Measurements from ENCODE around the gene RHOC.

The RHOC gene

GRCh38 chr1:112743174-112744008, 36.5 kb upstream of the RHOC start:
- Histone ChIP-seq H3K36me3 (ENCODE audit: control insufficient read depth in 1 of 2, insufficient read depth in 2 of 2, low read length in 2 of 2) (no peaks in the 10 kb centered on the region), H3K14ac (ENCODE audit: low read length) (no peak overlapping the region), H2AK5ac (ENCODE audit: low read length) (no peak overlapping the region), H2BK120ac (ENCODE audit: insufficient read depth, low read length, poor library complexity) (no peak overlapping the region), H3K4me2 (ENCODE audit: low read length) (peak overlapping the region; percentile 75), H3K4ac (ENCODE audit: low read depth, low read length) (no peak overlapping the region), H2BK5ac (ENCODE audit: low read depth, low read length, poor library complexity) (no peak overlapping the region), H3K27me3 (ENCODE audit: insufficient read depth, low read length) (peaks cover 7% of the 10 kb centered on the region), H4K8ac (ENCODE audit: low read depth, low read length) (no peak overlapping the region), H4K12ac (ENCODE audit: low read depth, low read length) (no peak overlapping the region), H3K9me3 (ENCODE audit: insufficient read depth, low read depth, low read length) (peaks cover 1% of the 10 kb centered on the region), H3K27ac (ENCODE audit: low read depth, low read length) (no peak overlapping the region), H3K4me1 (ENCODE audit: control insufficient read depth in 1 of 2, insufficient read depth in 2 of 2, low read length in 2 of 2) (peaks cover 5 to 7% of the 10 kb centered on the region in 2 experiments), H3K9ac (ENCODE audit: low read length) (no peak overlapping the region), H3K79me2 (ENCODE audit: control insufficient read depth, insufficient read depth, low read length, poor library complexity) (no peaks in the 10 kb centered on the region), H2BK12ac (ENCODE audit: low read length) (no peak overlapping the region), H3K79me1 (ENCODE audit: low read length) (no peaks in the 10 kb centered on the region), H4K91ac (ENCODE audit: low read depth, low read length) (no peak overlapping the region), H3K18ac (ENCODE audit: low read length) (no peak overlapping the region), H3K23ac (ENCODE audit: low read length) (no peak overlapping the region), H3K4me3 (ENCODE audit: low read depth, low read length) (peak overlapping the region; percentile 25), H2AFZ (ENCODE audit: insufficient read depth, low read length, poor library complexity) (no peak overlapping the region)
- no CpG with 5 or more reads among the region's 54 CpGs for WGBS (ENCODE audit: extremely low coverage, insufficient coverage, insufficient read length)
- no peak for DNase-seq

GRCh38 chr1:112737573-112737972, 30.6 kb upstream of the RHOC start:
- no peaks in the 10 kb centered on the region for H3K79me2 ChIP-seq (ENCODE audit: control insufficient read depth, insufficient read depth, low read length, poor library complexity)
- H3K4ac ChIP-seq (ENCODE audit: low read depth, low read length): no peak overlapping the region
- H3K4me3 ChIP-seq (ENCODE audit: low read depth, low read length): no peak overlapping the region
- no peak overlapping the region for H3K9ac ChIP-seq (ENCODE audit: low read length)
- no peak overlapping the region for H4K8ac ChIP-seq (ENCODE audit: low read depth, low read length)
- H3K4me1 ChIP-seq (ENCODE audit: control insufficient read depth in 1 of 2, insufficient read depth in 2 of 2, low read length in 2 of 2): no peaks in the 10 kb centered on the region
- H2BK5ac ChIP-seq (ENCODE audit: low read depth, low read length, poor library complexity): no peak overlapping the region
- no peak overlapping the region for H2AK5ac ChIP-seq (ENCODE audit: low read length)
- H3K4me2 ChIP-seq (ENCODE audit: low read length): no peak overlapping the region
- H2BK12ac ChIP-seq (ENCODE audit: low read length): no peak overlapping the region
- no peaks in the 10 kb centered on the region for H3K27me3 ChIP-seq (ENCODE audit: insufficient read depth, low read length)
- H2AFZ ChIP-seq (ENCODE audit: insufficient read depth, low read length, poor library complexity): no peak overlapping the region
- DNase-seq: no peak
- H3K36me3 ChIP-seq (ENCODE audit: control insufficient read depth in 1 of 2, insufficient read depth in 2 of 2, low read length in 2 of 2): no peaks in the 10 kb centered on the region
- no peak overlapping the region for H3K18ac ChIP-seq (ENCODE audit: low read length)
- no peak overlapping the region for H3K14ac ChIP-seq (ENCODE audit: low read length)
- H3K9me3 ChIP-seq (ENCODE audit: insufficient read depth, low read depth, low read length): no peaks in the 10 kb centered on the region
- H3K79me1 ChIP-seq (ENCODE audit: low read length): no peaks in the 10 kb centered on the region
- no CpG with 5 or more reads among the region's 3 CpGs for WGBS (ENCODE audit: extremely low coverage, insufficient coverage, insufficient read length)
- no peak overlapping the region for H2BK120ac ChIP-seq (ENCODE audit: insufficient read depth, low read length, poor library complexity)
- no peak overlapping the region for H3K23ac ChIP-seq (ENCODE audit: low read length)
- H3K27ac ChIP-seq (ENCODE audit: low read depth, low read length): no peak overlapping the region
- H4K91ac ChIP-seq (ENCODE audit: low read depth, low read length): no peak overlapping the region
- no peak overlapping the region for H4K12ac ChIP-seq (ENCODE audit: low read depth, low read length)

- H3K4me1 ChIP-seq (ENCODE audit: control insufficient read depth in 1 of 2, insufficient read depth in 2 of 2, low read length in 2 of 2): no peaks in the 10 kb centered on the region
- H3K23ac ChIP-seq (ENCODE audit: low read length): no peak overlapping the region
- H4K91ac ChIP-seq (ENCODE audit: low read depth, low read length): no peak overlapping the region
- H3K9me3 ChIP-seq (ENCODE audit: insufficient read depth, low read depth, low read length): no peaks in the 10 kb centered on the region
- H3K4ac ChIP-seq (ENCODE audit: low read depth, low read length): no peak overlapping the region
- H3K9ac ChIP-seq (ENCODE audit: low read length): no peak overlapping the region
- no peak overlapping the region for H2BK5ac ChIP-seq (ENCODE audit: low read depth, low read length, poor library complexity)
- H3K27ac ChIP-seq (ENCODE audit: low read depth, low read length): no peak overlapping the region
- WGBS (ENCODE audit: extremely low coverage, insufficient coverage, insufficient read length): no CpG with 5 or more reads among the region's 1 CpG
- H3K4me3 ChIP-seq (ENCODE audit: low read depth, low read length): no peak overlapping the region
- DNase-seq: peak; percentile 59 to 82
- no peaks in the 10 kb centered on the region for H3K79me2 ChIP-seq (ENCODE audit: control insufficient read depth, insufficient read depth, low read length, poor library complexity)
- no peaks in the 10 kb centered on the region for H3K27me3 ChIP-seq (ENCODE audit: insufficient read depth, low read length)
- no peak overlapping the region for H3K14ac ChIP-seq (ENCODE audit: low read length)
- H3K79me1 ChIP-seq (ENCODE audit: low read length): no peaks in the 10 kb centered on the region
- no peak overlapping the region for H2BK12ac ChIP-seq (ENCODE audit: low read length)
- no peak overlapping the region for H4K8ac ChIP-seq (ENCODE audit: low read depth, low read length)
- H2AFZ ChIP-seq (ENCODE audit: insufficient read depth, low read length, poor library complexity): no peak overlapping the region
- no peak overlapping the region for H2BK120ac ChIP-seq (ENCODE audit: insufficient read depth, low read length, poor library complexity)
- no peak overlapping the region for H3K4me2 ChIP-seq (ENCODE audit: low read length)
- no peak overlapping the region for H2AK5ac ChIP-seq (ENCODE audit: low read length)
- no peaks in the 10 kb centered on the region for H3K36me3 ChIP-seq (ENCODE audit: control insufficient read depth in 1 of 2, insufficient read depth in 2 of 2, low read length in 2 of 2)
- H4K12ac ChIP-seq (ENCODE audit: low read depth, low read length): no peak overlapping the region
- H3K18ac ChIP-seq (ENCODE audit: low read length): no peak overlapping the region
Observed at GRCh38 chr1:112735752-112736151, 28.8 kb upstream of the RHOC start.

- H4K91ac ChIP-seq (ENCODE audit: low read depth, low read length): no peak overlapping the region
- no peak overlapping the region for H3K27ac ChIP-seq (ENCODE audit: low read depth, low read length)
- no peak overlapping the region for H2AK5ac ChIP-seq (ENCODE audit: low read length)
- WGBS (ENCODE audit: extremely low coverage, insufficient coverage, insufficient read length): no CpG with 5 or more reads among the region's 1 CpG
- no peaks in the 10 kb centered on the region for H3K79me2 ChIP-seq (ENCODE audit: control insufficient read depth, insufficient read depth, low read length, poor library complexity)
- no peak overlapping the region for H4K12ac ChIP-seq (ENCODE audit: low read depth, low read length)
- H3K23ac ChIP-seq (ENCODE audit: low read length): no peak overlapping the region
- no peak overlapping the region for H4K8ac ChIP-seq (ENCODE audit: low read depth, low read length)
- H2AFZ ChIP-seq (ENCODE audit: insufficient read depth, low read length, poor library complexity): no peak overlapping the region
- H3K9ac ChIP-seq (ENCODE audit: low read length): no peak overlapping the region
- no peak overlapping the region for H3K4me3 ChIP-seq (ENCODE audit: low read depth, low read length)
- no peak overlapping the region for H3K4ac ChIP-seq (ENCODE audit: low read depth, low read length)
- no peaks in the 10 kb centered on the region for H3K4me1 ChIP-seq (ENCODE audit: control insufficient read depth in 1 of 2, insufficient read depth in 2 of 2, low read length in 2 of 2)
- no peak overlapping the region for H2BK5ac ChIP-seq (ENCODE audit: low read depth, low read length, poor library complexity)
- H2BK12ac ChIP-seq (ENCODE audit: low read length): no peak overlapping the region
- H3K14ac ChIP-seq (ENCODE audit: low read length): no peak overlapping the region
- H3K27me3 ChIP-seq (ENCODE audit: insufficient read depth, low read length): no peaks in the 10 kb centered on the region
- no peaks in the 10 kb centered on the region for H3K9me3 ChIP-seq (ENCODE audit: insufficient read depth, low read depth, low read length)
- no peak for DNase-seq
- H3K4me2 ChIP-seq (ENCODE audit: low read length): no peak overlapping the region
- H3K36me3 ChIP-seq (ENCODE audit: control insufficient read depth in 1 of 2, insufficient read depth in 2 of 2, low read length in 2 of 2): no peaks in the 10 kb centered on the region
- H3K18ac ChIP-seq (ENCODE audit: low read length): no peak overlapping the region
- no peak overlapping the region for H2BK120ac ChIP-seq (ENCODE audit: insufficient read depth, low read length, poor library complexity)
- H3K79me1 ChIP-seq (ENCODE audit: low read length): no peaks in the 10 kb centered on the region
Observed at GRCh38 chr1:112731451-112731850, 24.5 kb upstream of the RHOC start.
